ENCODE results near the gene RHOA.

Gene RHOA

GRCh38 chr3:49339941-49340800 is 71.6 kb downstream of the RHOA start, which contains the start of gene USP4 (continued):
- no peak for TF ChIP-seq ZNF23 (tag by site-specific recombination; IDR thresholded peaks at IDR 0.05; ENCODE audit: borderline replicate concordance)
- no peak for TF ChIP-seq ZNF174 (tag by site-specific recombination; IDR thresholded peaks at IDR 0.05)
- no peak for TF ChIP-seq ZNF202 (tag by site-specific recombination; IDR thresholded peaks at IDR 0.05; ENCODE audit: borderline replicate concordance)
- no peak for TF ChIP-seq ZBTB21 (tag by site-specific recombination; IDR thresholded peaks at IDR 0.05)
- TF ChIP-seq ZBTB17 (tag by site-specific recombination; IDR thresholded peaks at IDR 0.05) = peak; percentile 80
- TF ChIP-seq HOXC10 (CRISPR knock-in tag; IDR thresholded peaks at IDR 0.05) = no peak
- TF ChIP-seq FEZF1 (tag by site-specific recombination; IDR thresholded peaks at IDR 0.05) = peak; percentile 9; the same call in 1 of the 2 replicates
- TF ChIP-seq, protein P1, sequence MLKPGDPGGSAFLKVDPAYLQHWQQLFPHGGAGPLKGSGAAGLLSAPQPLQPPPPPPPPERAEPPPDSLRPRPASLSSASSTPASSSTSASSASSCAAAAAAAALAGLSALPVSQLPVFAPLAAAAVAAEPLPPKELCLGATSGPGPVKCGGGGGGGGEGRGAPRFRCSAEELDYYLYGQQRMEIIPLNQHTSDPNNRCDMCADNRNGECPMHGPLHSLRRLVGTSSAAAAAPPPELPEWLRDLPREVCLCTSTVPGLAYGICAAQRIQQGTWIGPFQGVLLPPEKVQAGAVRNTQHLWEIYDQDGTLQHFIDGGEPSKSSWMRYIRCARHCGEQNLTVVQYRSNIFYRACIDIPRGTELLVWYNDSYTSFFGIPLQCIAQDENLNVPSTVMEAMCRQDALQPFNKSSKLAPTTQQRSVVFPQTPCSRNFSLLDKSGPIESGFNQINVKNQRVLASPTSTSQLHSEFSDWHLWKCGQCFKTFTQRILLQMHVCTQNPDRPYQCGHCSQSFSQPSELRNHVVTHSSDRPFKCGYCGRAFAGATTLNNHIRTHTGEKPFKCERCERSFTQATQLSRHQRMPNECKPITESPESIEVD (tag by site-specific recombination; IDR thresholded peaks at IDR 0.05) = no peak
- 0 out of 2 replicates have a peak, but pooled peaks have one; percentile 43 for TF ChIP-seq ZNF501 (tag by site-specific recombination; IDR thresholded peaks at IDR 0.05)
- no peak for TF ChIP-seq ZBTB44 (tag by site-specific recombination; IDR thresholded peaks at IDR 0.05)
- TF ChIP-seq ZNF473 (tag by site-specific recombination; IDR thresholded peaks at IDR 0.05) = no peak
- TF ChIP-seq ZNF350 (tag by site-specific recombination; IDR thresholded peaks at IDR 0.05) = no peak
- TF ChIP-seq ZNF560 (tag by site-specific recombination; IDR thresholded peaks at IDR 0.05; ENCODE audit: borderline replicate concordance) = no peak
- peak; percentile 73; the same call in 1 of the 2 replicates for TF ChIP-seq ZSCAN30 (tag by site-specific recombination; IDR thresholded peaks at IDR 0.05)
- TF ChIP-seq ZNF214 (tag by site-specific recombination; IDR thresholded peaks at IDR 0.05; ENCODE audit: borderline replicate concordance) = no peak
- peak; percentile 25; the same call in 1 of the 2 replicates for TF ChIP-seq GLIS1 (tag by site-specific recombination; IDR thresholded peaks at IDR 0.05)
- no peak for TF ChIP-seq ZNF621 (tag by site-specific recombination; IDR thresholded peaks at IDR 0.05)
- no peak for TF ChIP-seq ZNF19 (tag by site-specific recombination; IDR thresholded peaks at IDR 0.05; ENCODE audit: low read depth)
- no peak for TF ChIP-seq ZNF112 (tag by site-specific recombination; IDR thresholded peaks at IDR 0.05)
- TF ChIP-seq SP7 (tag by site-specific recombination; IDR thresholded peaks at IDR 0.05) = 0 out of 2 replicates have a peak, but pooled peaks have one; percentile 33
- peak; percentile 89 for TF ChIP-seq ZNF785 (tag by site-specific recombination; IDR thresholded peaks at IDR 0.05)
- TF ChIP-seq ZNF561 (tag by site-specific recombination; IDR thresholded peaks at IDR 0.05; ENCODE audit: borderline replicate concordance) = peak; percentile 23; the same call in 1 of the 2 replicates
- no peak for TF ChIP-seq ZNF292 (tag by site-specific recombination; IDR thresholded peaks at IDR 0.05; ENCODE audit: borderline replicate concordance, low read depth)
- TF ChIP-seq ZNF423 (tag by site-specific recombination; IDR thresholded peaks at IDR 0.05) = no peak
- TF ChIP-seq ZNF670 (tag by site-specific recombination; IDR thresholded peaks at IDR 0.05; ENCODE audit: low read depth) = no peak
- TF ChIP-seq ZNF132 (tag by site-specific recombination; IDR thresholded peaks at IDR 0.05; ENCODE audit: borderline replicate concordance) = no peak
- no peak for TF ChIP-seq ZNF114 (tag by site-specific recombination; IDR thresholded peaks at IDR 0.05)
- peak; percentile 96 for TF ChIP-seq ZBTB8A (tag by site-specific recombination; IDR thresholded peaks at IDR 0.05)
- peak; percentile 86; the same call in 1 of the 2 replicates for TF ChIP-seq ZNF394 (tag by site-specific recombination; IDR thresholded peaks at IDR 0.05; ENCODE audit: borderline replicate concordance)
- no peak for TF ChIP-seq ZBTB49 (tag by site-specific recombination; IDR thresholded peaks at IDR 0.05; ENCODE audit: low read depth)
- TF ChIP-seq ZNF677 (tag by site-specific recombination; IDR thresholded peaks at IDR 0.05) = no peak
- TF ChIP-seq BCL11A (tag by site-specific recombination; IDR thresholded peaks at IDR 0.05; ENCODE audit: low read depth) = no peak
- no peak for TF ChIP-seq ZNF555 (tag by site-specific recombination; conservative IDR thresholded peaks at IDR 0.05)
- TF ChIP-seq YY2 (tag by site-specific recombination; IDR thresholded peaks at IDR 0.05) = 0 out of 2 replicates have a peak, but pooled peaks have one; percentile 32
- TF ChIP-seq ZSCAN23 (tag by site-specific recombination; IDR thresholded peaks at IDR 0.05) = no peak
- no peak for TF ChIP-seq PRDM1 (tag by site-specific recombination; IDR thresholded peaks at IDR 0.05)

Measured in HEK293 (cell line).